ENCODE results near the gene GP5.

DNA sequence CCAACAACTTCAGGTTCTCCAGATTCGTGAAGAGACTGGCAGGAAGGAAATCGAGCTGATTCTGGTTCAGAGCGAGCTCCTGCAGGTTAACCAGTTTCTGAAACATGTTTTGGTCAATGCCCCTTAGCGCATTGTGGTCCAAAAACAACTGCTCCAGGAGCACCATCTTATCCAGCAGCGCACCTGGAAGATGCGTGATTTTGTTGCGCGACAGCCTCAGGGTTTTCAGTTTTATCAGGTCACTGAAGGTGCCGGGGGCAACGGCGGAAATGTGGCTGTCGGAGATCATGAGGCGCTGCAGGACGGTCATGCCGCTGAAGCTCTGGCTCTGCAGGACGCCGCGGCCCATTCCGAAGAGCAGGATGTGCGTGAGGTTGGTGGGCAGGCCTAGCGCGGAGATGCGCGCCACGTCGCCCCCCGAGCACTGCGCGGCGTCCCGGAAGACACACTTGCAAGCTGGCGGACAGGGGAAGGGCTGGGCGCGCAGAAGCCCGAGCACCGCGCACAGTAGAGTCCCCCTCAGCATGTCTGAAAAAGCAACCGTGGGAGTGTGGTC is 1.2 kb downstream of the GP5 start:
- no peak for TF ChIP-seq ZNF274 (IDR thresholded peaks at IDR 0.05; ENCODE audit: low read depth, low read length)
- no peak for TF ChIP-seq YY1 (IDR thresholded peaks at IDR 0.05; ENCODE audit: insufficient read depth, insufficient read length)
